SK-N-SH treated with all-trans-retinoic acid at 6 μM for 48 hours (cell line): Measurements from ENCODE around the gene NUTF2.

Experiments used
- ATAC-seq: fragments of 200-7000 bp; cut with Tn5 transposase; 3 replicates; pipeline ENCODE4 v1.9.1; 2020; ENCODE audit warnings: mild to moderate bottlenecking, moderate library complexity
- CREB5 ChIP-seq: fragments of 250-450 bp; sonication (Bioruptor Pico); IDR thresholded peaks from 2 replicates; pipeline ENCODE4 v1.5.1; 2020; ENCODE audit warnings: low read depth, mild to moderate bottlenecking, moderate library complexity
- CSRNP3 ChIP-seq: fragments of 250-450 bp; sonication (Bioruptor Pico); IDR thresholded peaks from 2 replicates; pipeline ENCODE4 v1.5.1; 2021; ENCODE audit warnings: mild to moderate bottlenecking, moderate library complexity
- GLIS3 ChIP-seq: fragments of 250-450 bp; sonication (Bioruptor Pico); IDR thresholded peaks from 2 replicates; pipeline ENCODE4 v1.5.0; 2020; ENCODE audit warnings: mild to moderate bottlenecking, moderate library complexity
- OSR1 ChIP-seq: fragments of 250-450 bp; sonication (Bioruptor Pico); IDR thresholded peaks from 2 replicates; pipeline ENCODE4 v1.8.0; 2022; ENCODE audit warnings: moderate library complexity, mild to moderate bottlenecking, inconsistent platforms
- POU6F1 ChIP-seq: fragments of 250-450 bp; sonication (Bioruptor Pico); IDR thresholded peaks from 2 replicates; pipeline ENCODE4 v1.8.0; 2021; ENCODE audit warnings: low read depth, mild to moderate bottlenecking, moderate library complexity, borderline replicate concordance
- PPARA ChIP-seq: fragments of 250-450 bp; sonication (Bioruptor Pico); IDR thresholded peaks from 2 replicates; pipeline ENCODE4 v1.5.0; 2020; ENCODE audit warnings: mild to moderate bottlenecking, borderline replicate concordance
- RARB ChIP-seq: fragments of 250-450 bp; sonication (Bioruptor Pico); IDR thresholded peaks from 2 replicates; pipeline ENCODE4 v1.8.0; 2021; ENCODE audit warnings: mild to moderate bottlenecking, moderate library complexity
- SNAI2 ChIP-seq: fragments of 250-450 bp; sonication (Bioruptor Pico); IDR thresholded peaks from 2 replicates; pipeline ENCODE4 v1.5.0; 2020; ENCODE audit warnings: mild to moderate bottlenecking, moderate library complexity
- TCF4 ChIP-seq: fragments of 250-450 bp; sonication (Bioruptor Pico); IDR thresholded peaks from 2 replicates; pipeline ENCODE4 v1.8.0; 2021; ENCODE audit warnings: mild to moderate bottlenecking, moderate library complexity, borderline replicate concordance
- TOX ChIP-seq: fragments of 250-450 bp; sonication (Bioruptor Pico); IDR thresholded peaks from 2 replicates; pipeline ENCODE4 v1.8.0; 2021; ENCODE audit warnings: mild to moderate bottlenecking, moderate library complexity, borderline replicate concordance
- TSHZ2 ChIP-seq: fragments of 250-450 bp; sonication (Bioruptor Pico); IDR thresholded peaks from 2 replicates; pipeline ENCODE4 v1.5.0; 2020; ENCODE audit warnings: mild to moderate bottlenecking, moderate library complexity
- ZC3H10 ChIP-seq: fragments of 250-450 bp; sonication (Bioruptor Pico); IDR thresholded peaks from 2 replicates; pipeline ENCODE4 v1.5.1; 2021; ENCODE audit warnings: mild to moderate bottlenecking, moderate library complexity
- ZFP3 ChIP-seq: fragments of 250-450 bp; sonication (Bioruptor Pico); IDR thresholded peaks from 2 replicates; pipeline ENCODE4 v1.5.0; 2020; ENCODE audit warnings: mild to moderate bottlenecking, moderate library complexity
- ZNF565 ChIP-seq: fragments of 450-650 bp; formaldehyde crosslinking; conservative IDR thresholded peaks from 2 replicates; pipeline ENCODE4 v1.5.0; 2020; ENCODE audit warnings: low read depth, mild to moderate bottlenecking, moderate library complexity
- ZNF70 ChIP-seq: fragments of 450-650 bp; formaldehyde crosslinking; IDR thresholded peaks from 2 replicates; pipeline ENCODE4 v1.5.0; 2020; ENCODE audit warnings: mild to moderate bottlenecking, moderate library complexity
- ZNF8 ChIP-seq: fragments of 450-650 bp; formaldehyde crosslinking; IDR thresholded peaks from 2 replicates; pipeline ENCODE4 v1.5.0; 2020; ENCODE audit warnings: mild to moderate bottlenecking, moderate library complexity

The NUTF2 gene

GRCh38 chr16:67893743-67894399 lies 47.1 kb downstream of the NUTF2 start (continued):
- TF ChIP-seq TSHZ2 (CRISPR knock-in tag): no peak
- TF ChIP-seq CREB5: no peak

GRCh38 chr16:67897231-67897630 lies 50.5 kb downstream of the NUTF2 start:
- ATAC-seq: no peak
- no peak for TF ChIP-seq SNAI2
- TF ChIP-seq TSHZ2 (CRISPR knock-in tag): no peak
- no peak for TF ChIP-seq PPARA (CRISPR knock-in tag)
- TF ChIP-seq TOX (CRISPR knock-in tag): no peak
- TF ChIP-seq ZNF565 (CRISPR knock-in tag): no peak
- no peak for TF ChIP-seq RARB
- TF ChIP-seq, all 23 proteins: peak for 0

- no peak for TF ChIP-seq CSRNP3
- no peak for TF ChIP-seq ZNF70 (CRISPR knock-in tag)
- no peak for ATAC-seq
These were observed 55.0 kb downstream of the NUTF2 start for GRCh38 chr16:67901734-67902133.

GRCh38 chr16:67902831-67903230 lies 56.1 kb downstream of the NUTF2 start:
- ATAC-seq: no peak
- TF ChIP-seq ZFP3 (CRISPR knock-in tag) (no peak), PPARA (CRISPR knock-in tag) (no peak), OSR1 (CRISPR knock-in tag) (no peak), POU6F1 (CRISPR knock-in tag) (no peak), TSHZ2 (CRISPR knock-in tag) (no peak), TCF4 (CRISPR knock-in tag) (no peak), GLIS3 (CRISPR knock-in tag) (no peak), ZC3H10 (CRISPR knock-in tag) (no peak), ZNF8 (CRISPR knock-in tag) (no peak), CREB5 (no peak)
